Central memory CD8-positive, alpha-beta T cell (primary cell): ENCODE results near the gene A3GALT2.

Source experiments
- ATAC-seq: fragments of 150-1000 bp; cut with Tn5 transposase; replicated peaks from 2 replicates; pipeline ENCODE4 v1.10.0; 2022; ENCODE audit warnings: mild to moderate bottlenecking, moderate FRiP score, moderate number of reproducible peaks; ENCODE audit not compliant: poor library complexity, severe bottlenecking; ENCODE audit errors: extremely low read depth
- DNase-seq, 2 donors: peaks; one replicate each; pipeline ENCODE4 v3.0.0; 2021; ENCODE audit warnings: low spot score in 2 of 2
- H3K27ac Mint-ChIP-seq: one replicate; pipeline ENCODE4 v1.8.0; 2022; ENCODE audit warnings: low read depth, mild to moderate bottlenecking, moderate library complexity, mixed read lengths
- H3K27me3 Mint-ChIP-seq: one replicate; pipeline ENCODE4 v1.8.0; 2022; ENCODE audit warnings: mixed read lengths
- H3K36me3 Mint-ChIP-seq: one replicate; pipeline ENCODE4 v1.8.0; 2022; ENCODE audit warnings: mild to moderate bottlenecking, moderate library complexity, mixed read lengths; ENCODE audit not compliant: insufficient read depth
- H3K4me1 Mint-ChIP-seq: one replicate; pipeline ENCODE4 v1.8.0; 2022; ENCODE audit warnings: mixed read lengths
- H3K4me3 Mint-ChIP-seq: one replicate; pipeline ENCODE4 v1.8.0; 2022; ENCODE audit warnings: mild to moderate bottlenecking, moderate library complexity, mixed read lengths
- H3K9me3 Mint-ChIP-seq: one replicate; pipeline ENCODE4 v1.8.0; 2022; ENCODE audit warnings: mixed read lengths

The A3GALT2 gene

GRCh38 chr1:33274446-33274845 lies 46.5 kb downstream of the A3GALT2 start:
- peaks cover 4% of the 10 kb centered on the region for H3K36me3 Mint-ChIP-seq
- no peak overlapping the region for H3K4me3 Mint-ChIP-seq
- H3K27me3 Mint-ChIP-seq: no peaks in the 10 kb centered on the region
- H3K4me1 Mint-ChIP-seq: peaks cover 35% of the 10 kb centered on the region
- ATAC-seq (no peak), DNase-seq (no peak)
- no peaks in the 10 kb centered on the region for H3K9me3 Mint-ChIP-seq
- H3K27ac Mint-ChIP-seq: peak overlapping the region; percentile 91

- peaks cover 36% of the 10 kb centered on the region for H3K4me1 Mint-ChIP-seq
- H3K27me3 Mint-ChIP-seq: no peaks in the 10 kb centered on the region
- H3K4me3 Mint-ChIP-seq: peak overlapping the region; percentile 12
- peaks cover 4% of the 10 kb centered on the region for H3K36me3 Mint-ChIP-seq
- peak overlapping the region; percentile 91 for H3K27ac Mint-ChIP-seq
- H3K9me3 Mint-ChIP-seq: no peaks in the 10 kb centered on the region
- DNase-seq (no peak), ATAC-seq (no peak)
These were observed 46.9 kb downstream of the A3GALT2 start for GRCh38 chr1:33273961-33274371.

- ATAC-seq (peak; percentile 94), DNase-seq (no peak)
- H3K4me3 Mint-ChIP-seq: peak overlapping the region; percentile 12
- H3K9me3 Mint-ChIP-seq: no peaks in the 10 kb centered on the region
- peaks cover 41% of the 10 kb centered on the region for H3K4me1 Mint-ChIP-seq
- H3K36me3 Mint-ChIP-seq: peaks cover under 1% of the 10 kb centered on the region
- H3K27ac Mint-ChIP-seq: peak overlapping the region; percentile 91
- no peaks in the 10 kb centered on the region for H3K27me3 Mint-ChIP-seq
These were observed 47.5 kb downstream of the A3GALT2 start for GRCh38 chr1:33273406-33273805.

GRCh38 chr1:33272930-33273329 lies 48.0 kb downstream of the A3GALT2 start:
- DNase-seq: no peak
- no peaks in the 10 kb centered on the region for H3K9me3 Mint-ChIP-seq
- H3K36me3 Mint-ChIP-seq: no peaks in the 10 kb centered on the region
- H3K27ac Mint-ChIP-seq: peak overlapping the region; percentile 91
- peaks cover 46% of the 10 kb centered on the region for H3K4me1 Mint-ChIP-seq
- H3K27me3 Mint-ChIP-seq: no peaks in the 10 kb centered on the region
- ATAC-seq: peak; percentile 61
- H3K4me3 Mint-ChIP-seq: peak overlapping the region; percentile 12

GRCh38 chr1:33272509-33272908 lies 48.4 kb downstream of the A3GALT2 start:
- peaks cover 49% of the 10 kb centered on the region for H3K4me1 Mint-ChIP-seq
- no peaks in the 10 kb centered on the region for H3K27me3 Mint-ChIP-seq
- no peaks in the 10 kb centered on the region for H3K9me3 Mint-ChIP-seq
- H3K27ac Mint-ChIP-seq: peak overlapping the region; percentile 91
- peak overlapping the region; percentile 12 for H3K4me3 Mint-ChIP-seq
- DNase-seq (no peak), ATAC-seq (no peak)
- no peaks in the 10 kb centered on the region for H3K36me3 Mint-ChIP-seq

- Mint-ChIP-seq H3K27ac (peak overlapping the region; percentile 91), H3K4me3 (no peak overlapping the region)
These were observed 49.0 kb downstream of the A3GALT2 start for GRCh38 chr1:33271666-33272505.

GRCh38 chr1:33270808-33271465 lies 50.0 kb downstream of the A3GALT2 start:
- H3K4me3 Mint-ChIP-seq: no peak overlapping the region

More at GRCh38 chr1:33271666-33272505, 49.0 kb downstream of the A3GALT2 start:
- H3K36me3 Mint-ChIP-seq: no peaks in the 10 kb centered on the region
- no peaks in the 10 kb centered on the region for H3K9me3 Mint-ChIP-seq
- H3K27me3 Mint-ChIP-seq: no peaks in the 10 kb centered on the region
- H3K4me1 Mint-ChIP-seq: peaks cover 49% of the 10 kb centered on the region
- ATAC-seq (no peak), DNase-seq (no peak)

GRCh38 chr1:33270379-33270778 lies 50.5 kb downstream of the A3GALT2 start:
- no peaks in the 10 kb centered on the region for H3K36me3 Mint-ChIP-seq
- ATAC-seq (no peak), DNase-seq (no peak)
- H3K4me3 Mint-ChIP-seq: no peak overlapping the region
- no peaks in the 10 kb centered on the region for H3K27me3 Mint-ChIP-seq
- H3K9me3 Mint-ChIP-seq: no peaks in the 10 kb centered on the region
- peak overlapping the region; percentile 91 for H3K27ac Mint-ChIP-seq
- peaks cover 58% of the 10 kb centered on the region for H3K4me1 Mint-ChIP-seq

More at GRCh38 chr1:33270808-33271465, 50.0 kb downstream of the A3GALT2 start:
- no peaks in the 10 kb centered on the region for H3K36me3 Mint-ChIP-seq
- H3K9me3 Mint-ChIP-seq: no peaks in the 10 kb centered on the region
- H3K4me1 Mint-ChIP-seq: peaks cover 55% of the 10 kb centered on the region
- peak overlapping the region; percentile 91 for H3K27ac Mint-ChIP-seq
- no peak for ATAC-seq
- no peaks in the 10 kb centered on the region for H3K27me3 Mint-ChIP-seq
- DNase-seq: no peak

GRCh38 chr1:33269621-33270020 lies 51.3 kb downstream of the A3GALT2 start:
- Mint-ChIP-seq H3K36me3 (no peaks in the 10 kb centered on the region), H3K27ac (no peak overlapping the region), H3K4me1 (peaks cover 58% of the 10 kb centered on the region), H3K27me3 (no peaks in the 10 kb centered on the region), H3K9me3 (no peaks in the 10 kb centered on the region), H3K4me3 (no peak overlapping the region)
- ATAC-seq: no peak
- no peak for DNase-seq

- H3K36me3 Mint-ChIP-seq: no peaks in the 10 kb centered on the region
- DNase-seq (no peak), ATAC-seq (no peak)
- H3K27ac Mint-ChIP-seq: peak overlapping the region; percentile 29
- H3K4me1 Mint-ChIP-seq: peaks cover 54% of the 10 kb centered on the region
- H3K9me3 Mint-ChIP-seq: no peaks in the 10 kb centered on the region
- no peaks in the 10 kb centered on the region for H3K27me3 Mint-ChIP-seq
- H3K4me3 Mint-ChIP-seq: no peak overlapping the region
These were observed 51.8 kb downstream of the A3GALT2 start for GRCh38 chr1:33268927-33269610.

GRCh38 chr1:33268457-33268856 lies 52.4 kb downstream of the A3GALT2 start:
- H3K4me1 Mint-ChIP-seq: peaks cover 52% of the 10 kb centered on the region
- no peak overlapping the region for H3K4me3 Mint-ChIP-seq
- no peak for DNase-seq
- peaks cover under 1% of the 10 kb centered on the region for H3K36me3 Mint-ChIP-seq
- H3K27me3 Mint-ChIP-seq: no peaks in the 10 kb centered on the region
- no peak for ATAC-seq
- peak overlapping the region; percentile 29 for H3K27ac Mint-ChIP-seq
- H3K9me3 Mint-ChIP-seq: no peaks in the 10 kb centered on the region

- peaks cover 52% of the 10 kb centered on the region for H3K4me1 Mint-ChIP-seq
- no peak overlapping the region for H3K27ac Mint-ChIP-seq
- H3K27me3 Mint-ChIP-seq: no peaks in the 10 kb centered on the region
- ATAC-seq (no peak), DNase-seq (no peak)
- no peaks in the 10 kb centered on the region for H3K9me3 Mint-ChIP-seq
- no peak overlapping the region for H3K4me3 Mint-ChIP-seq
- peaks cover 2% of the 10 kb centered on the region for H3K36me3 Mint-ChIP-seq
These were observed 53.3 kb downstream of the A3GALT2 start for GRCh38 chr1:33267468-33268205.
